PC-9 (cell line): ENCODE results near the gene DCANP1. TPM values are rescaled to one million over a fixed set of nuclear protein-coding genes. Genes with fewer than 3 reads are reported as not detected.

ENCODE experiments used
- BruUV-seq: library from RNA; stranded (reverse); fragments of 400-500 nt; replicated peaks from 2 replicates; lab custom pipeline; 2021; lab: Mats Ljungman, UMichigan
- CTCF ChIA-PET: fragments of 300-600 bp; sonication (Branson Sonifier 250); formaldehyde crosslinking; loops from one replicate; lab custom pipeline; 2022; ENCODE audit warnings: antibody characterized with exemption; lab: Charles Lee
- POLR2A ChIA-PET: fragments of 300-600 bp; sonication (Branson Sonifier 250); formaldehyde crosslinking; loops from one replicate; lab custom pipeline; 2022; ENCODE audit warnings: antibody characterized with exemption; ENCODE audit not compliant: unreplicated experiment; lab: Charles Lee
- DNase-seq, 2 experiments: peaks; one replicate each; pipeline versions ENCODE4 v3.0.0 to v3.0.0-alpha.2; 2015 to 2022; ENCODE audit warnings: mixed read lengths in 1 of 2
- H2AFZ ChIP-seq: fragments of 200-600 bp; sonication (generic); 2 replicates; pipeline ENCODE4 v1.8.1; 2017; ENCODE audit warnings: antibody characterized with exemption
- H3F3A ChIP-seq: fragments of 200-600 bp; sonication (generic); 2 replicates; pipeline ENCODE4 v1.8.1; 2017; ENCODE audit warnings: antibody characterized with exemption, mild to moderate bottlenecking, low read depth; ENCODE audit not compliant: insufficient read depth
- H3K27ac ChIP-seq: fragments of 200-600 bp; sonication (generic); 2 replicates; pipeline ENCODE4 v1.6.1; 2016; ENCODE audit warnings: mixed run types
- H3K27me3 ChIP-seq: fragments of 200-600 bp; sonication (generic); 2 replicates; pipeline ENCODE4 v1.6.1; 2016; ENCODE audit warnings: low read depth, mixed run types; ENCODE audit not compliant: insufficient read depth
- H3K36me3 ChIP-seq: fragments of 200-600 bp; sonication (generic); 2 replicates; pipeline ENCODE4 v1.6.1; 2016; ENCODE audit warnings: low read depth, mixed run types
- H3K4me1 ChIP-seq: fragments of 200-600 bp; sonication (generic); replicated peaks from 2 replicates; pipeline ENCODE4 v1.6.1; 2016; ENCODE audit warnings: mixed run types; ENCODE audit not compliant: insufficient read depth
- H3K4me2 ChIP-seq: fragments of 200-600 bp; sonication (generic); 2 replicates; pipeline ENCODE4 v1.6.1; 2017; ENCODE audit warnings: mixed run types
- H3K4me3 ChIP-seq: fragments of 200-600 bp; sonication (generic); 2 replicates; pipeline ENCODE4 v1.6.1; 2016; ENCODE audit warnings: mixed run types
- H3K79me2 ChIP-seq: fragments of 200-600 bp; sonication (generic); 2 replicates; pipeline ENCODE4 v1.6.1; 2017; ENCODE audit warnings: low read depth, mixed run types
- H3K9me2 ChIP-seq: fragments of 200-600 bp; sonication (generic); 2 replicates; pipeline ENCODE4 v1.8.1; 2017; ENCODE audit warnings: mild to moderate bottlenecking; ENCODE audit not compliant: insufficient read depth
- H3K9me3 ChIP-seq: fragments of 200-600 bp; sonication (generic); 2 replicates; pipeline ENCODE4 v1.8.1; 2016; ENCODE audit warnings: low read depth; ENCODE audit not compliant: insufficient read depth
- H4K20me1 ChIP-seq: fragments of 200-600 bp; sonication (generic); 2 replicates; pipeline ENCODE4 v1.8.1; 2017; ENCODE audit not compliant: insufficient read depth
- CTCF ChIP-seq: fragments of 200-600 bp; sonication (generic); conservative IDR thresholded peaks from 2 replicates; pipeline ENCODE4 v1.6.1; 2017; ENCODE audit warnings: mixed run types, antibody characterized with exemption, mild to moderate bottlenecking, moderate library complexity
- EZH2 ChIP-seq: fragments of 200-600 bp; sonication (generic); IDR thresholded peaks from 2 replicates; pipeline ENCODE4 v1.8.0; 2017; ENCODE audit warnings: antibody characterized with exemption, low read depth
- intact Hi-C: fragments of 100-400 bp; cut with micrococcal nuclease; formaldehyde crosslinking; loops from one replicate; pipeline ENCODE4 v1.10.0; 2022; ENCODE audit not compliant: unreplicated experiment
- total RNA-seq: library from RNA; stranded (reverse); gene quantifications from 2 replicates; pipeline ENCODE4 v1.2.3, GENCODE V29; 2021

DCANP1 gene
- total RNA-seq, 1 experiment from 2014 or later = not detected

GRCh38 chr5:135466178-135467050 lies 19.3 kb upstream of the DCANP1 start:
- intact Hi-C loops = loop anchor here (1.0 kb wide), 3 partner anchors 86 to 364 kb away; no protein-coding TSS in a partner anchor
- H3K27me3 ChIP-seq = peaks cover 95% of the 10 kb centered on the region
- ChIA-PET CTCF (interaction anchor here (1.1 to 2.3 kb wide), 5 partner anchors 8 to 100 kb away, joined by 3 to 31 read pairs (median 7); no protein-coding TSS in a partner anchor), POLR2A (no interaction called here)
- H3K4me2 ChIP-seq = no peak overlapping the region
- H3F3A ChIP-seq = no peaks in the 10 kb centered on the region
- TF ChIP-seq CTCF = peak; percentile 76
- no peak for TF ChIP-seq EZH2
- no TSS peak for BruUV-seq
- no peaks in the 10 kb centered on the region for H3K36me3 ChIP-seq
- no peaks in the 10 kb centered on the region for H3K9me3 ChIP-seq
- H3K27ac ChIP-seq = no peak overlapping the region
- no peak overlapping the region for H2AFZ ChIP-seq
- no peaks in the 10 kb centered on the region for H3K79me2 ChIP-seq
- H4K20me1 ChIP-seq = no peaks in the 10 kb centered on the region
- peak in 1 of 2 experiments; percentile 71 for DNase-seq
- H3K4me3 ChIP-seq = no peak overlapping the region
- no peaks in the 10 kb centered on the region for H3K4me1 ChIP-seq
- H3K9me2 ChIP-seq = no peaks in the 10 kb centered on the region

- POLR2A ChIA-PET = no interaction called here
- H3F3A ChIP-seq = no peaks in the 10 kb centered on the region
- H3K27ac ChIP-seq = no peak overlapping the region
- no peaks in the 10 kb centered on the region for H3K36me3 ChIP-seq
- no TSS peak for BruUV-seq
- no peaks in the 10 kb centered on the region for H4K20me1 ChIP-seq
- TF ChIP-seq CTCF (no peak), EZH2 (no peak)
- peaks cover 95% of the 10 kb centered on the region for H3K27me3 ChIP-seq
- H2AFZ ChIP-seq = no peak overlapping the region
- DNase-seq = no peak
- CTCF ChIA-PET = interaction anchor here (0.5 to 2.3 kb wide), 7 partner anchors 8 to 1001 kb away, joined by 3 to 31 read pairs (median 6); no protein-coding TSS in a partner anchor
- H3K79me2 ChIP-seq = no peaks in the 10 kb centered on the region
- H3K4me3 ChIP-seq = no peak overlapping the region
- no peaks in the 10 kb centered on the region for H3K9me2 ChIP-seq
- intact Hi-C loops = loop anchor here (1.0 kb wide), 3 partner anchors 87 to 365 kb away; no protein-coding TSS in a partner anchor
- no peaks in the 10 kb centered on the region for H3K9me3 ChIP-seq
- no peaks in the 10 kb centered on the region for H3K4me1 ChIP-seq
- no peak overlapping the region for H3K4me2 ChIP-seq
These were observed 18.4 kb upstream of the DCANP1 start for GRCh38 chr5:135465391-135466122.

GRCh38 chr5:135462304-135462703 lies 15.2 kb upstream of the DCANP1 start:
- peak; percentile 46 to 52 for DNase-seq
- intact Hi-C loops = loop anchor here (1.0 kb wide), 1 partner anchor 104 kb away; no protein-coding TSS in a partner anchor
- POLR2A ChIA-PET = interaction anchor here (0.6 kb wide), 2 partner anchors 90 to 173 kb away, joined by 3 read pairs; no protein-coding TSS in a partner anchor

More at GRCh38 chr5:135462304-135462703, 15.2 kb upstream of the DCANP1 start:
- CTCF ChIA-PET = interaction anchor here (0.9 to 1.7 kb wide), 2 partner anchors 104 to 366 kb away, joined by 3 to 7 read pairs; no protein-coding TSS in a partner anchor
- Histone ChIP-seq H3K4me3 (no peak overlapping the region), H2AFZ (no peak overlapping the region), H4K20me1 (no peaks in the 10 kb centered on the region), H3K9me2 (no peaks in the 10 kb centered on the region), H3K27ac (no peak overlapping the region), H3K4me1 (no peaks in the 10 kb centered on the region), H3K4me2 (no peak overlapping the region), H3K9me3 (no peaks in the 10 kb centered on the region), H3K36me3 (no peaks in the 10 kb centered on the region), H3K79me2 (no peaks in the 10 kb centered on the region), H3K27me3 (peaks cover 84% of the 10 kb centered on the region), H3F3A (no peaks in the 10 kb centered on the region)
- TF ChIP-seq EZH2 (no peak), CTCF (peak; percentile 66)
- BruUV-seq = no TSS peak
